HG02852 (cell line): Measurements from ENCODE around the gene AP2A1.

Source experiments
- ATAC-seq: cut with Tn5 transposase; IDR thresholded peaks from one replicate; pipeline ENCODE4 v1.9.1; 2021; ENCODE audit warnings: mild to moderate bottlenecking, moderate library complexity; ENCODE audit not compliant: unreplicated experiment

AP2A1 gene

GRCh38 chr19:49853852-49854377, 87.1 kb downstream of the AP2A1 start:
- no peak for ATAC-seq

GRCh38 chr19:49854378-49855263, 87.8 kb downstream of the AP2A1 start:
- no peak for ATAC-seq

- ATAC-seq = no peak
Measured at GRCh38 chr19:49855277-49855675, 88.5 kb downstream of the AP2A1 start.

GRCh38 chr19:49855676-49856573, 89.1 kb downstream of the AP2A1 start:
- ATAC-seq = no peak

GRCh38 chr19:49856574-49857021, 89.8 kb downstream of the AP2A1 start:
- ATAC-seq = no peak
